Measurements from ENCODE around the gene AGBL1.
"Not testable (repeated sequence)": the region's sequence is repeated elsewhere in the genome, so short reads cannot be mapped to it uniquely, and the experiment has no call there.

Gene AGBL1

DNA sequence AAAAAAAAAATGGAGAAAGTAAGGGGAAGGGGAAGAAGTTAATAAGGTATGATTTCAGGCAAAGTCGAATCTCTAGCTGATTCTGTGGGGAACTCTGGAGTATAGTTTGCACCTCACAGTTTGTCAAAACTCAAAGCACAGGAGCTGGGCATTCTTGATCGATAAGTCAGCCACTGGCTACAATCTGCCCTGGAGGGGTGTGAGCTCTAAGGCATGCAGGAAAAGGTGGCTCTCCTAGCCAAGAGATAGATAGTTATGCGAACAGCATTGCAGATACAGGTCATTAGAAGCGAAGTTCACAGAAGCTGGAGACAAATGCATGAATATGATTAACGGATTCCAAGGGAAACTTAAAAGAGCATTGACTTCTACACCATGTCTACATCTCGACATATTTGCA, 952.6 kb downstream of the AGBL1 start:
- no peak for DNase-seq

GRCh38 chr15:87033056-87033455, 953.4 kb downstream of the AGBL1 start:
- DNase-seq: no peak

GRCh38 chr15:87034886-87035285, 955.2 kb downstream of the AGBL1 start:
- no peak for DNase-seq

- DNase-seq: no peak
These were observed 958.7 kb downstream of the AGBL1 start for GRCh38 chr15:87038404-87038803.

- not testable (repeated sequence) for DNase-seq
These were observed 962.9 kb downstream of the AGBL1 start for GRCh38 chr15:87042619-87043018.

DNA sequence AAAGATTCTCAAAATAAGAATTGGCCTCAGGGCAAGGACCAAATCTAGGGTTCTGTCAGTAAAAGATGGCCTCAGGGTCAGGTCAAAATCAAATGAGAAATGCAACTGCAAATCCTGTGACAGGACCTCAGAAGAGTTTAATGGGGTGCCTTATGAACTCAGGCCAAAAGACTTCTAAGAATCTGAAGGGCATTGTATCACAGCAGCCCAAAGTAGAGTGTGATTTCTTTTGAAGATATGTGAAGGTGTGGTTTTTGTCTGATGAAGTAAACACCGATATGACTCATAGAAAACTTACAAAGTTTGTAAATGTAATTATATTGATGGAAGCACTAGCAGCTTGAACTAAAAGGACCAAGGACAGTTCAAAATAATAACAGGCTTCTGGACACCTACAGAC, 966.1 kb downstream of the AGBL1 start:
- DNase-seq: no peak

DNA sequence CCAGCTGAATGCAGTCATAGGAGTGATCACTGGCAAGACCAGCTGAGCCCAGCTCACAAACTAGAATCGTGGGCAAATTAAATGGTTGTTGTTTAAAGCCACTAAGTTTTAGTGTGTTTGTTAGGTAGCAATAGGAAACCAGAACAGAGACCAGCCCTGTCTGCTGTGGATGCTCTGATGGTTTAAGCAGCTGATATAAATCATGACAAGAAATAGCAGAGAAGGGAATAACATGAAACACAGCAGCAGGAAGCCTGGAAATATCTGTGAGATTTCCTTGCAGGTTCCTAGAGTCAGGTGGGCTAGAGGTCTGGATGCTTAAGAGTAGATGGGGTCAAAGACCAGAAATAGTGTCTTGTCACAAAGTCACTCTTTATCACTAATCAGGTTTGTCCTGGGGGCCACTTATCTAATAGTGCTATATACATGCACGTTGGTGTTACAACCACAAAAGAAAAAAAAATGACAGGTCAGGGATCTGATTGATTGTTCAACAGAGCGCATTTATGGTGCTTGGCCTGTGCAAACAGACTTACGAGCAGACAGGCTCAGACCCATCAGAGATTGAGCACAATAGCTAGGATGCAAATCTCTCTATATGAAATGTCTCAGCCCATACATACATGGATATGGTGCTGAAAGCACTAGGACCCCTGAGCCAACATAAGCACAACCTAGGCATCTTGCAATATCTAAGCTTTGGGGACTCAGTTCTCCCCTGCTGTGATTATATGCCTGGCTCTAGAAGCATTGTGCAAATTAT, 967.7 kb downstream of the AGBL1 start:
- no peak for DNase-seq

Data from NCI-H1436 (cell line).